HG03354 (cell line): ENCODE data around the gene DDX51.

ENCODE experiments used
- ATAC-seq: cut with Tn5 transposase; IDR thresholded peaks from one replicate; pipeline ENCODE4 v1.9.1; 2021; ENCODE audit warnings: mild to moderate bottlenecking; ENCODE audit not compliant: unreplicated experiment, poor library complexity, severe bottlenecking

The DDX51 gene

DNA sequence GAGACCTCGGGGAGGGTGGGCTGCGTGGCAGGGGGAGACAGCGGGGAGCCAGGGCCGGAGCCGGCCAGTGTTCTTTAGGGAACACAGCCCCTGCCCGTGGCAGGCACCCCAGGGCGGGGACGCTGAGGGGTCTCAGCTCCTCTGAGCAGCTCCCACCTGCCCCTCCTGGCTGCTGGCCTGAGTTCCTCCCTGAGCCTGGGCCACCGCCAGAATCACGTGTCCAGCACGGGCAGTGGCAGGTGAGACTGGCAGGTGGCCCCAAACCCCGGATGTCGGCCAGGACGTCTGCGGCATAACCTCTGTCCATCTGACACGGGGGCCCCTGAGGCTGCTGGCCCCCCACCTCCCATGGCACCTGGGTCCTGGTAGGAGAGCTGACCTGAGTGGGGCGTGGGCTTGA, 25.3 kb upstream of the DDX51 start:
- no peak for ATAC-seq

DNA sequence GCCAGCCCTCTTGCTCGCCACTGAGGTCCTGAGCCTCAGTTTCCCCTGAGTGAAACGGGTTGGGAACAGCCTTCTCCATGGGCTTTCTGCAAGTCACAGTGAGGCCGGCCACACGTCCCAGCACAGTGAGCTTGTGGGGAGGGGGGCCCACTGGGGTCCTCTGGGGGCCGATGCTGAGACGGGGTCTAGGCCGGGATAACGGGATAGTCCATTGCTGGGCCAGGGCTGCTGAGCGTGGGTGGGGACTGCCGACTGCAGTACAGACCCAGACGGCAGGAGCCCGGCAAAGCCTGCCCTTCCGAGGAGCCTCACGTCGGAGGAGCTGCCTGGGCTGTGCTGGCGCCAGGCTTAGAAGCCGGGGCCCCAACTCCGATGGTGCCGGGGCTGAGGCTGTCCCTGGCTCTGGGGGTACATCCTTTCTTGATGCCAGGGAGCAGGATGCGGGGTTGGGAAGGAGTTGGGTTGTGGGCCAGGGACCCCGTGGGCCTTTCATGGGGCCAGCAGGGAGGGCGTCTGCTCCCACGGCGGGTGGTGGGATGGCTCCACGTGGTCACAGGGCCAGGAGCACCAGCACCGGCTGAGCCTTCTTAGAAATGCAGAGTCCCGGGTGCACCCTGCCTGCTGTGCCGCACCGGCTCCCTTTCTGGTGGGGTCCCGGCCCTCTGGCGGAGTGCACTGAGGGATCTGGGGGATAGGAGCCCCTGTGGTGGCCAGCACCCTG, 24.4 kb upstream of the DDX51 start:
- no peak for ATAC-seq

DNA sequence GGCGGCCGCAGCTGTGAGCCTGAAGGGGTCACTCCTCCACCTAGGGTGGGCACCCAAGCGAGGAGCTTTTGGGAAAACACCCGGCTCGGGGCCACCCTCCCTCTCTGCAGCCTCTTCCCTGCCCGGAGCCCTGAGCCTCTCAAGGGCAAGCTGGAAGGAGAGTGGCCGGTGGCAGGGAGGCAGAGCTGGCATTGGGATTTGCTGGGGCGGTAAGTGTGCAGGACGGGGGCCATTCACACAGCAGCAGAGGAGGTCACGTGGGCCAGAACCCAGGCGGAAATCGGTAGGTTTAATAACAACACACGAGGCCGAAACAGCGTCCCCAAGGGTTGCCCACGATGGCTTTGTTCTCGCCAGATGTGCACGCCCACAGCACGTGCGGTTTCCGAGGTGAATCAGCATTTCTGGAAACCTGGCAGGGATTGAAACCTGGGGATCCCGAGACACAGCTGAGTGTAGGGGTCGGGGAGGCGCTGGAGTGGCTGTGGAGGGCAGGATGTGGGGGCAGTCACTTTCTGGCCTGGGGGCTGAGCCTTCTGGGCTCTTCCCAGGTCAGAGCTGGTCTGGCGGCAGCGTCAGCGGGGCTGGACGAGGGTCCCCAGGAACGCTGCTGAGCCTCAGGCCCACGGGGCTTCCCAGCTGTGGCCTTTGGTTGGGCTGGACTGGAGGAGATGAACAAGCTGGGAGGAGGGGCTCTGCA, 23.6 kb upstream of the DDX51 start:
- no peak for ATAC-seq

DNA sequence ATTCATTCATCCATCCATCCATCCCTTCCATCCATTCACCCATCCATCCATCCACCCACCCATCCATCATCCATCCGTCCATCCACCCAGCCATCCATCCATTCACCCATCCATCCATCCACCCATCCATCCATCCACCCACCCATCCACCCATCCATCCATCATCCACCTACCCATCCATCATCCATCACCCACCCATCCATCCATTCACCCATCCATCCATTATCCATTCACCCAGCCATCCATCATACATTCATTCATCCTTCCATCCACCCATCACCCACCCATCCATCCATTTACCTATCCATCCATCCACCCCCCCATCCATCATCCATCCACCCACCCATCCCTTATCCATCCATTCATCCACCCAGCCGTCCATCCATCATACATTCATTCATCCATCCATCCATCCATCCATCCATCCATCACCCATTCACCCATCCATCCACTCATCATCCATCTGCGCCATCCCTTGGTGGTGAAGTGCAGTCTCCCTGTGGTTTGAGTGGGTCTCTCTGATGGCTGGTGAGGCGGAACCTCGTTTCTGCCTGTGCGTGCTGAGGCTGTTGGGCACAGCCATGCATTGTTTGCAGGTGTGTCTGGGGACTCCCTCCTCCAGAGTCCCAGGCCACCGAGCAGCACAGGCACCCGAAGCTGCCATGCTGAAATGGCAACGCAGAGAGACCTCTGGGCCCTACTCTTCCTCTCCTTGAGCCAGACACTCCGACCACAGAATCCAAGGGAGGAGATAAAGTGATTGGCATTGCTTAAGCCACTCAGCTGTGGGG, 22.9 kb upstream of the DDX51 start:
- ATAC-seq = no peak

DNA sequence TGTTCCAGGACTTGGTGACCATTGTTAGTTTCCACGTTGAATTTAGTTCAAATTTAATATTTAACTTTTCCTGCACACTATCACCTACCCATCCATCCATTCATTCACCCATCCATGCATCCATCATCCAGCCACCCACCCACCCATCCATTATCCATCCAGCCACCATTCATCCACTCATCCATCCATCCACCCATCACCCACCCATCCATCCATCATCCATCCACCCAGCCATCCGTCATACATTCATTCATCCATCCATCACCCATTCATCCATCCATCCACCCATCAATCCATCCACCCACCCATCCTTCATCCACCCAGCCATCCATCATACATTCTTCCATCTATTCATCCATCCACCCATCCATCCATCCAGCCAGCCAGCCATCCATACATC, 22.0 kb upstream of the DDX51 start:
- no peak for ATAC-seq

DNA sequence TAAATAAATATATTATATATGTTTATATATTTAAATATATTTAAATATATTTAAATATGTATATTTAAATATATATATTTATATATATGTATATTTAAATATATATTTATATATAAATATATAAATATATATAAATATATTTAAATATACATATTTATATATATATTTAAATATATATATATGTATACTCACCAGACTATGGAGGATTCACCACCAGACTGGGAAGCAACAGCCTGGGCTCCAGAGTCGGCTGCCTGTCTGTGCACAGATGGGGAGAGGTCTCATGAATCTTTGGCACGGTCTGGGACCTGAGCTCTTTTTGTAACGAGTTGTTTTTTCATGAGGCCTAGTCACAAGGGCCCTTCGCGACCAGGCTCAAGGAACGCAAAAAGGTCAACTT, 21.5 kb upstream of the DDX51 start:
- no peak for ATAC-seq

DNA sequence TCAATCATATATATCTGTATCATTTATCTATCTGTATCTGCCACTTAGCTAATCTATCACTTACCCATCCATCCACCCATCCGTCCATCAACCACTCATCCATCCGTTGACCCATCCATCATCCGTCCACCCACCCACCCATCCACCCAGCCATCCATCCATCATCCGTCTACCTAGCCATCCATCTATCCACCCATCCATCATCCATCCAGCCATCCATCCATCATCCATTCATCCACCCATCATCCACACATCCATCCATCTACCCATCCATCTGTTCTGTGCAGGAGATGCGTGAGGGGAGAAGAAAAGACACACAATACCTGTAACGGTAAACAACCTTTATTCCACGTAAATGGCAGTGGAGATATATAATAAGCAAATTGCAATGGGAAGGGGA, 20.3 kb upstream of the DDX51 start:
- no peak for ATAC-seq

DNA sequence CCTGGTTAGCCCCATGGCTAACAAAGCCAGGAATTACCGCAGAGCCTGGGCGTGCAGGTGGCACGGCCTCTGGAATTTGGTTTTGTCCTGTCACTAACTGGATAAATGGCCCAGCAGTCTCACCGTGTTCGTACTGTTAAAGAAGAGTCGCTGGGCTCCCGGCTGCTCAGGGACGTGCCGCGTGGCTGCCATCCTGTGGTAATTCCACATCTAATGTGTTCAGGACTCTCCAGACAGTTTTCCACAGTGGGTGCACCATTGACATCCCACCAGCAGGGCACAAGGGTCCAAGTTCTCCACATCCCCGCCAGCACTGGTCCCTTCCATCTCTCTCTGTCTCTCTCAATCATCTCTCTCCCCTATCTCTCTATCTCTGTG, 19.8 kb upstream of the DDX51 start:
- ATAC-seq = no peak

DNA sequence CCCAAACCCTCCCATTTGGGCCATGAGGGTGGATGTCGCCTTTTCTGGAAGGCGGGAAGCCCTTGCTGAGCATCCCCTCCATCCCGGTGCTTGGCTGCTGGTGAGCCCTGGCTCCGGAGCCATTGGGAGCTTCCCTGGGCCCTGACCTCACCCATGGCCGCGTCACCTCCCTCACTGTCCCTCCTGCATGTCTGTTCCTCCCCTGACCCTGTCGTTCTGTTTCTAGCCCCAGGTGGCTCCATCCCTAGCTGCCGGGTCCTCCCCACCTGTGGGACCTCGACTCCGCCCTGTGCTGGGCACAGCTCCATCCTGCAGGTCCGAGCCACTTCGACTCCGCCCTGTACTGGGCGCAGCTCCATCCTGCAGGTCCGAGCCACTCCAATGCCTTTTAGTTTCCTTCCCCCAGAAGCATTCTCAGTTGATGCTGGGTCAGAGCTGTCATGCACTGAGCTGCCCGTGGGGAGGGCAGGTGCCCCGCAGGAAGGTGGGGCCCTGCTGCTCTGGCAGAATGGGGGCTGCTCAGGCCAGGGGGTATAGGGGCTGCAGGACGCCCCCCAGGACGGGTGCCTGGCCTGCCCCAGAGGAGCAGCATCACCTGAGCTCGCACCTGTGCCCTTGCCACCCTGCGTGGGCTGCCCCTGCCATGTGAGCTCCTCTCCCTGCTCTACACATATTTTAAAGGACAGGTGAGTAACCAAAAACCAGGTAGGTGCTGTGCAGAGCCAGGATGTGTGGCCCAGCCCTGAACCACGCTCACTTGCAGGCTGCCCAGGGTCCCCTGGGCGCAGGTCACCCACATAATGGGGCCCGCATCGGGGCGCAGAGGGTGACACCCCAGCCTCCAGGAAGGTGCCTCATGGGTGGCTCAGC, 19.2 kb upstream of the DDX51 start:
- no peak for ATAC-seq

DNA sequence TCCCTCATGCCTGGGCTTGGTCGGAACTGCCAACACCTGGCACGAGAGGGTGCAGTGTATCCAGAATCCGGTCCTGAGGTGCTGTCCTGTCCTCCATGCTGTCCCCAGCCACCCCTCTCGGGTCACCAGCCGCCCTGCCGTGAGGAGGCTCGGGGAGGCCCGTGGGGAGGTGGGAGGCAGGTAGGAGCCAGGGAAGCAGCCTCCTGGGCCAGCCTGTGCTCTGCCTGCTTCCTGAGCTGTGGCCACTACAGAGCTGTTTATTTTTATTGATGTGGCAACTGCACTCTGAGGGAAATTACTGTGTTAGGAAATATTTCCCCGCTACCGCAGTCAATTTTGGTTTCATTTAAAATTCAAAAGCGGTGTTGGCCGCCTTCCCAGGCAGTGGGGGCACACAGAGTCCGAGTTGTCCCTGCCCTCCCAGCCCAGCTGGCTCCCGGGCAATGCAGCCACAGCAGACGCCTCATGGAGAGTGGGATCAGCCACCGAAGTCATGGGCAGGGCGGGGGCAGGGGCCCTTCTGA, 18.5 kb upstream of the DDX51 start:
- ATAC-seq = no peak

DNA sequence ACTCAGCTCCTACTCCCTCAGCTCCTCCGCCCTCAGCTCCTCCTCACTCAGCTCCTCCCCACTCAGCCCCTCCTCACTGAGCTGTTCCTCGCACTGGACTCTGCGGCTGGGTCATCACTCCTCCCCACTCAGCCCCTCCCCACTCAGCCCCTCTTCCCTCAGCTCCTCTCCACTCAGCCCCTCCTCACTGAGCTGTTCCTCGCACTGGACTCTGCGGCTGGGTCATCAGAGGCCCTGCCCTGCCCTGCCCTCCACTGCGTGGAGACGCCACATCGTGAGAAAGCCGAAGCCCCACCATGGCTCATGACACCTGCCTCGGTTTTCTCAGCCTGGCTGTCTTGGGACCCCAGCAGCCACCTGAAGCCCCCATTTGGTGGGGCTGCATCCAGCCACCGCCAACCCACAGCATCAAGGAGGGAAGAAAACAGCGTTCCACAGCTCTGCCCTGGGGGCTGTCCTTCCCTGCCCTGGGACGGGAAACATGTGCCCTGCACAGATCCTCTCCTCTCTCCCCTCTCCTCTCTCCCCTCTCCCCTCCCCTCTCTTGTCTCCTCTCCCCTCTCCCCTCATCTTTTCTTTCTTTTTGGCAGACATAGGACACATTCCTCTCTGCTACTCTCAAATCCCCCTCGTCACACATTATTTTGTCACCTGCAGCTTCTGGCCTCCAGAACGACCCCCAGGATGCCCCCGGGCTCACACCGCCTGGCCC, 17.8 kb upstream of the DDX51 start:
- no peak for ATAC-seq

DNA sequence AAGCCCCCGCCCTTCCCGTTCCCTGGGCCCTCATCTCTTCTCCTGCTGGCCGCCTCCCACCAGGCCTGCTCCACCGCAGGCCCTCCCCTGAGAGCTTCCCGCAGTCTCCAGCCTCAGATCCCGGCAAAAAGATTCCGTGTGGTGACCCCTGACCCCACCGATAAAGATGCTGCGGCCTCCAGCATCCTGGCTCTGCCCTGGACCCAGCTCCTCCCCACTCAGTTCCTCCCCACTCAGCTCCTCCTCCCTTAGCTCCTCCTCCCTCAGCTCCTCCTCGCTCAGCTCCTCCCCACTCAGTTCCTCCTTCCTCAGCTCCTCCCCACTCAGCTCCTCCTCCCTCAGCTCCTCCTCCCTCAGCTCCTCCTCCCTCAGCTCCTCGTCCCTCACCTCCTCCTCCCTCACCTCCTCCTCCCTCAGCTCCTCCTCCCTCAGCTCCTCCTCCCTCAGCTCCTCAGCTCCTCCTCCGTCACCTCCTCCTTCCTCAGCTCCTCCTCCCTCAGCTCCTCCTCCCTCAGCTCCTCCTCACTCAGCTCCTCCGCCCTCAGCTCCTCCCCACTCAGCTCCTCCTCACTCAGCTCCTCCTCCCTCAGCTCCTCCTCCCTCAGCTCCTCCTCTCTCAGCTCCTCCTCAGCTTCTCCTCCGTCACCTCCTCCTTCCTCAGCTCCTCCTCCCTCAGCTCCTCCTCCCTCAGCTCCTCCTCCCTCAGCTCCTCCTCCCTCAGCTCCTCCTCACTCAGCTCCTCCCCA, 17.1 kb upstream of the DDX51 start:
- no peak for ATAC-seq

DNA sequence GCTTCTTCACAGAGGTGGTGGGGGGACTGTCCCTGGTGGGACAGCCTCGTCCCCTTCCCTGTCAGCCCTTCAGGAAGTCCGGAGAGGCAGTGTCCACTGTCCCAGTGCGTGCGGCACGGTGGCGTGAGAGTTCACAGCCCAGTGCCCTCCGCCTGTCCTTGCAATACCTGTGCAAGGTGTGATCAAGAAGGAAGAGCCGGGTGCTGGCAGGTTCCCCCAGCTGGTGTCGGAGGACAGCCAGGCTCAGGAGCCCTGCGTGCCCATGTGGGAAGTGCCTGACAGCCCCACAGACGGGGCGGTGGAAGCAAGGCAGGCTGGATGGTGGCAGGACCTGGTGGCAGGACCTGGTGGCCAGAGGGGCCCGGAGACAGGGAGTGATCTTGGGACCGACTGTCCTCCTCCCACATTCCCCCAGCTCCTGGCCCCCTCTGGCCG, 16.5 kb upstream of the DDX51 start:
- no peak for ATAC-seq

DNA sequence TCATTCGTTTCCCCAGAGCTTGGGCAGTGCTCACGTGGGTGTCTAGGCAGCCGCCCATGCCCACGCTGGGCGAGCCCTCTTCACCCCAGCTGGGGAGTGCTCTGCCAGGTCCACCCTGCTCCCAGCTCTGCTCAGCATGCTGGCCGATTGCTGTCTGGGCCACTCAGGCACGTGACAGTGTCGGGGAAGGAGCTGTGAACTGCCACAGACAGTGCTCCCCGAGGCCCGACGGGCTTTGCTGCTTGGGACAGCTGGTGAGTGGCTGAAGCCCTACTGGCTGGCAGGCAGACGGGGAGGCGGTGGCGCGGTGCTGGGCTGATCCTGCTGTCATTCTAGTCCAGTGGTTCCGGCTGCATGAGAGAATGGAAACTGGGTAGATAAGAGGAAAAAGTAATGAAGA, 15.9 kb upstream of the DDX51 start:
- no peak for ATAC-seq

DNA sequence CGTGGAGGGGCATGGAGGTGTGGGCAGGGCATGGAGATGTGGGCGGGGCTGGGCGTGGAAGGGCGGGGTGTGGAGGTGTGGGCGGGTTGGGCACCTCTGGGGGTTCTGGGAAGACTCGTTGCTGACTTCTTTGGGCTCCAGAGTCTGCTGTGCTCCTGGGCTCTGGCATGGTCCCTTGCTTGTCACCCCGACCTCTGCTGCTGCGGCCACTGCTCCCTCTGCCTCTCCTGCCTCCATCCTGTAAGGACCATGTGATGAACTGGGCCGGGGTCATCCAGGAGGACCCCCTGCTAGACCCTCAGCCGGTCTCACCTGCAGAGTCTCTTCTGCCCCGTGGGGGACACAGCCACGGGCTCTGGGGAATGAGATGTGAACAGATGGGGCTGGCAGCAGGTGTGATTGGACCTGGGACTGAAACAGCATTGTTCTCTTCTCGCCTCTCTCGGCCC, 15.5 kb upstream of the DDX51 start:
- no peak for ATAC-seq

DNA sequence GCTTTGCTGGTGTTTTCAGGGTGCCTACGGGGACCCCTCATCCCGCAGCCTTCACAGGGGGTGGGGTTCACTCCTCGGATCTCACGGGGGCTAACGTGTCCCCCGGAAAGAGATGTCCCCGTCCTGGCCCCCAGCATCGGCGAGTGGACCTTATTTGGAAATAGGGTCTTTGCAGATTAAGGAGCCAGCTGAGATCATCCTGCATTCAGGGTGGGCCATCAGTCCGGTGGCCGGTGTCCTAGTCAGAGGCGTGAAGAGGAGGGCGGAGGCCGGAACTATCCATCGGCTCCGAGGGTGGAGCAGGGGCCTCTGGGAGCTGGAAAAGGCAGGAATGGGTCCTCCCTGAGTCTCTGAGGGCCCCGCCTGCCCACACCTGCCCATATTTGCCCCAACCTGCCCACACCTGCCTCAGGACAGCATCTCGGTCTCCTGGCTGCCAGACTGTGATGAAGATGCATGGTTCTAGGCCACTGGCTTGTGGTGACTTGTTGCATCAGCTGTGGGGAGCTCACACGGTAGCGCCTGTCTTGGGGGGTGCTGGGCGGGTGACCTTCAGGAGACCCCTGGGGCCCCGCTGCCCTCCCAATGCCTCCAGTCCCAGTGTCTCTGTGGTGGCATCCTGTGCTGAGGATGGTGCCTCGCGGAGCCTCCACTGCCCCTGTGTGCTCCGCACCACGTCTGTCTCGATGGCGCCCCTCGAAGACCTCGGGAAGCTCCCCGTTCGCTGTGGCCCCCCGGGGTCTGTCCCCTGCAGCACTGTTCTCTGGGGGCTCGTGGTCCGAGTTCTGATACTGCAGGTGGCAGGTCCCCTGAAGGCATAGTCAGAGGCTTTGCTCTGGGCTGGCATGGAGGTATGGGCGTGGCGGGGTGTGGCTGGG, 14.8 kb upstream of the DDX51 start:
- no peak for ATAC-seq

DNA sequence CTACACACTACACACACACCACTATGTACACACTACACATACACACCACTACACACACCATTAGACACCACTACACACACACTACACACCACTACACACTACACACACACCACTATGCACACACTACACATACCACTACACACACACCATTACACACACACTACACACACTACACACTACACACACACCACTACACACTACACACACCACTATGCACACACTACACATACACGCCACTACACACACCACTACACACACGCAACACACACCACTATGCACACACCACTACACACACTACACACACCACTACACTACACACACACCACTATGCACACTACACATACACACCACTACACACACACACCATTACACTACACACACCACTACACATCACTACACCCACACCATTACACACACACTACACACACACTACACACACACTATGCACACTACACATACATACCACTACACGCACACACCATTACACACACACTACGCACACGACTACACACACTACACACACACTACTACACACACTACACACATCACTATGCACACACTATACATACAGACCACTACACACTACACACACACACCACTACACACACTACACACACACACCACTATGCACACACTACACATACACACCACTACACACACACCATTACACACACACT, 13.8 kb upstream of the DDX51 start:
- no peak for ATAC-seq
